Stimulated activated CD4-positive, alpha-beta T cell treated with anti-CD3 and anti-CD28 coated beads, Interleukin-15, amount 100 ng/mL, for 1 hour (primary cell): ENCODE results near the gene ALDH16A1.

Experiments
- DNase-seq, 2 donors: peaks; one replicate each; pipeline ENCODE4 v3.0.0-alpha.2; 2020; ENCODE audit warnings: low read depth in 1 of 2, low spot score in 1 of 2

ALDH16A1 gene

DNA sequence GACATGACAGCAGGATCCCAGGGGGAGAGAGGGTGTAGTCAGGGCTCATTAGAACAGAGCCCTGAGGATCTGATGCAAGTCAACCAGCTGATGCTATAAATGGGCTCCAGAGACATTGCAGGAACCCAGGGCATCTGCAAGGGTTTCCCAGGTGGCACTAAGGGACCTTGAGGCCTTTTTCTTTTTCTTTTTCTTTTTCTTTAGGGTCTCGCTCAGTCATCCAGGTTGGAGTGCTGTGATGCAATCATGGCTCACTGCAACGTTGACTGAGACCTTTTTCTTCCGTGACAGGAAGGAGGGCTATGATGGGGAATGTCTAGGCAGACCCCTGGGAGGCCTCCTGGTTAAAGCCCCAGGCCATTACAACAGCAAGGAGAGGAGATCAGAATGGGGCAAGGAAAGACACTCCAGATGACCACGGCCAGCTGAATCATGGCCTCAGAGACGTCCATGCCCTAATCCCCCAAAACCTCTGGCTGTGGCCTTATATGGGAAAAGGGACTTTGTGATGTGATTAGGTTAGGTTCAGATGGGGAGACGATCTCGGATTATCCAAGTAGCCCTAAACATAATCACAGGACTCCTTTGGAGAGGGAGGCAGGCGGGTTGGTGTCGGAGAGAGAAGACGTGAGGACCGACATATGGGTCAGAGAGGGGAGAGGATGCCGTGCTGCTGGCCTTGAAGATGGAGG is 54.9 kb downstream of the ALDH16A1 start:
- DNase-seq, result no peak

DNA sequence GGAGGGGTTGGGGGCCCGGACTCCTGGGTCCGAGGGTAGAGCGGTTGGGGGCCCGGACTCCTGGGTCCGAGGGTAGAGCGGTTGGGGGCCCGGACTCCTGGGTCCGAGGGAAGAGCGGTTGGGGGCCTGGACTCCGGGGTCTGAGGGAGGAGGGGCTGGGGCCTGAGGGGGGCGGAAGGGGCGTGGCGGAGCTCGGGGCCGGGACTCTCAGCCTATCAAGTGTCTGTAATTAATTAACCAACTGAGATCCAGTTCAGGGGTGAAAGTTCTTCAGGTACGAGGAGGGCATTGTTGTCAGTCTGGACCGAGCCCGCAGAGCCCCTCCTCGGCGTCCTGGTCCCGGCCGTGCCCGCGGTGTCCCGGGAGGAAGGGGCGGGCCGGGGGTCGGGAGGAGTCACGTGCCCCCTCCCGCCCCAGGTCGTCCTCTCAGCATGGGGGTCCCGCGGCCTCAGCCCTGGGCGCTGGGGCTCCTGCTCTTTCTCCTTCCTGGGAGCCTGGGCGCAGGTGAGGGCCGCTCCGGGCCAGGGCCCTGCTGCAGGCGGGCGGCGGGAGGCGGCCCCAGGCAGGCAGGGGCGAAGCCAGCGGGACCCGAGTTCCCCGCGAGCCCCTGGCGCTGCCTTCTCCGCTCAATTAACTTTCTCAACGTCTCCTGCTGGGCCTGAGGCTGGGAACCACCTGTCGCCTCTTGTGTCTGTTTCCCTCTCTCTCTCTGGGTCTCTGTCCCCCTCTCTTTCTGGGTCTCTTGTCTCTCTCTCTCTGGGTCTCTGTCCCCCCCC is 60.1 kb downstream of the ALDH16A1 start:
- DNase-seq, result no peak

DNA sequence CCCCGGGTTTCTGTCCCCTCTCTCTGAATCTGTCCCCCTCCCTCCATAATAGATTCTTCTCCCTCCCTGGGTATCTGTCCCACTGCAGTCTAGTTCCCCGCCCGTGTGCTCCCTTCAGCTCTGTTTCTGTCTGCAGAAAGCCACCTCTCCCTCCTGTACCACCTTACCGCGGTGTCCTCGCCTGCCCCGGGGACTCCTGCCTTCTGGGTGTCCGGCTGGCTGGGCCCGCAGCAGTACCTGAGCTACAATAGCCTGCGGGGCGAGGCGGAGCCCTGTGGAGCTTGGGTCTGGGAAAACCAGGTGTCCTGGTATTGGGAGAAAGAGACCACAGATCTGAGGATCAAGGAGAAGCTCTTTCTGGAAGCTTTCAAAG is 60.7 kb downstream of the ALDH16A1 start:
- DNase-seq, result no peak

GRCh38 chr19:49514151-49514550 is 61.1 kb downstream of the ALDH16A1 start:
- no peak for DNase-seq

GRCh38 chr19:49515767-49516166 is 62.7 kb downstream of the ALDH16A1 start:
- no peak for DNase-seq

GRCh38 chr19:49518033-49518432 is 65.0 kb downstream of the ALDH16A1 start:
- DNase-seq, result no peak
